H9 (cell line): Measurements from ENCODE around the gene NDUFAF2. TPM values are rescaled to one million over a fixed set of nuclear protein-coding genes. Genes with fewer than 3 reads are reported as not detected.

ENCODE experiments used
- DNase-seq: peaks from one replicate; pipeline ENCODE4 v3.0.0-alpha.2; 2017
- H2AFZ ChIP-seq: one replicate; pipeline ENCODE4 v1.6.1; 2013; ENCODE audit warnings: mild to moderate bottlenecking, low read length, control low read depth, moderate library complexity
- H2AK5ac ChIP-seq: 2 replicates; pipeline ENCODE4 v1.6.1; 2013; ENCODE audit warnings: low read length, control low read depth, mixed read lengths; ENCODE audit not compliant: insufficient read length
- H2BK120ac ChIP-seq: one replicate; pipeline ENCODE4 v1.6.1; 2013; ENCODE audit warnings: low read depth, mild to moderate bottlenecking, low read length, control low read depth, inconsistent platforms; ENCODE audit not compliant: poor library complexity, severe bottlenecking
- H2BK12ac ChIP-seq: 2 replicates; pipeline ENCODE4 v1.6.1; 2013; ENCODE audit warnings: low read length, control low read depth, mixed read lengths, low read depth; ENCODE audit not compliant: insufficient read length
- H2BK15ac ChIP-seq: 2 replicates; pipeline ENCODE4 v1.6.1; 2013; ENCODE audit warnings: low read depth, low read length, control low read depth
- H2BK20ac ChIP-seq: one replicate; pipeline ENCODE4 v1.6.1; 2013; ENCODE audit warnings: low read depth, mild to moderate bottlenecking, low read length, control low read depth, inconsistent platforms; ENCODE audit not compliant: poor library complexity, severe bottlenecking
- H2BK5ac ChIP-seq: 2 replicates; pipeline ENCODE4 v1.6.1; 2013; ENCODE audit warnings: low read length, control low read depth, mixed read lengths; ENCODE audit not compliant: insufficient read length
- H3K14ac ChIP-seq: 2 replicates; pipeline ENCODE4 v1.6.1; 2013; ENCODE audit warnings: low read length, control low read depth; ENCODE audit not compliant: insufficient read depth
- H3K18ac ChIP-seq: 2 replicates; pipeline ENCODE4 v1.6.1; 2013; ENCODE audit warnings: low read depth, mild to moderate bottlenecking, mixed read lengths, low read length, control low read depth; ENCODE audit not compliant: insufficient read length
- H3K23ac ChIP-seq: 2 replicates; pipeline ENCODE4 v1.6.1; 2013; ENCODE audit warnings: low read length, control low read depth, mixed read lengths, low read depth; ENCODE audit not compliant: insufficient read length
- H3K23me2 ChIP-seq: 2 replicates; pipeline ENCODE4 v1.6.1; 2013; ENCODE audit warnings: low read depth, mild to moderate bottlenecking, mixed read lengths, low read length, control low read depth; ENCODE audit not compliant: insufficient read length, poor library complexity, severe bottlenecking
- H3K27ac ChIP-seq: 2 replicates; pipeline ENCODE4 v1.5.1; 2013; ENCODE audit warnings: low read length, control low read depth, mixed read lengths, low read depth; ENCODE audit not compliant: insufficient read length
- H3K27me3 ChIP-seq: 2 replicates; pipeline ENCODE4 v1.6.1; 2013; ENCODE audit warnings: low read length, control low read depth, inconsistent platforms; ENCODE audit not compliant: insufficient read depth
- H3K4ac ChIP-seq: 2 replicates; pipeline ENCODE4 v1.6.1; 2013; ENCODE audit warnings: low read depth, mild to moderate bottlenecking, control low read depth, inconsistent platforms, low read length, moderate library complexity
- H3K4me1 ChIP-seq: 2 replicates; pipeline ENCODE4 v1.6.1; 2013; ENCODE audit warnings: low read length, control low read depth, inconsistent platforms; ENCODE audit not compliant: insufficient read depth
- H3K4me2 ChIP-seq: 2 replicates; pipeline ENCODE4 v1.6.1; 2013; ENCODE audit warnings: low read length, control low read depth, mixed read lengths; ENCODE audit not compliant: insufficient read length, insufficient read depth
- H3K56ac ChIP-seq: 2 replicates; pipeline ENCODE4 v1.6.1; 2013; ENCODE audit warnings: low read depth, mild to moderate bottlenecking, mixed read lengths, low read length, control low read depth; ENCODE audit not compliant: insufficient read length
- H3K79me1 ChIP-seq: 2 replicates; pipeline ENCODE4 v1.6.1; 2013; ENCODE audit warnings: low read depth, mild to moderate bottlenecking, moderate library complexity, low read length, control low read depth, inconsistent platforms; ENCODE audit not compliant: insufficient read depth, poor library complexity, severe bottlenecking
- H3K79me2 ChIP-seq: 2 replicates; pipeline ENCODE4 v1.6.1; 2013; ENCODE audit warnings: low read length, control low read depth, inconsistent platforms; ENCODE audit not compliant: insufficient read depth
- H3K9ac ChIP-seq: 2 replicates; pipeline ENCODE4 v1.6.1; 2013; ENCODE audit warnings: low read length, control low read depth, mixed read lengths; ENCODE audit not compliant: insufficient read length; ENCODE audit errors: extremely low read depth
- H3K9me3 ChIP-seq: one replicate; pipeline ENCODE4 v1.6.1; 2013; ENCODE audit warnings: low read depth, low read length, inconsistent platforms; ENCODE audit not compliant: control insufficient read depth
- H3T11ph ChIP-seq: one replicate; pipeline ENCODE4 v1.6.1; 2013; ENCODE audit warnings: mild to moderate bottlenecking, low read length, control low read depth, inconsistent platforms
- H4K20me1 ChIP-seq: one replicate; pipeline ENCODE4 v1.6.1; 2013; ENCODE audit not compliant: control insufficient read depth, insufficient read length, insufficient read depth
- H4K5ac ChIP-seq: 2 replicates; pipeline ENCODE4 v1.6.1; 2013; ENCODE audit warnings: low read depth, mild to moderate bottlenecking, mixed read lengths, low read length, control low read depth; ENCODE audit not compliant: insufficient read length
- H4K8ac ChIP-seq: replicated peaks from 2 replicates; pipeline ENCODE4 v1.6.1; 2013; ENCODE audit warnings: low read length, control low read depth, mixed read lengths, low read depth; ENCODE audit not compliant: insufficient read length
- H4K91ac ChIP-seq: 2 replicates; pipeline ENCODE4 v1.6.1; 2013; ENCODE audit warnings: low read depth, mild to moderate bottlenecking, moderate library complexity, mixed read lengths, low read length, control low read depth; ENCODE audit not compliant: insufficient read length
- H3K27ac Mint-ChIP-seq, 3 experiments: 2 replicates in 2 of 3; 3 replicates in 1 of 3; pipeline ENCODE4 v1.8.0; 2020 to 2021; ENCODE audit warnings: mixed read lengths in 3 of 3, mild to moderate bottlenecking in 1 of 3, moderate library complexity in 1 of 3
- H3K27me3 Mint-ChIP-seq: 2 replicates; pipeline ENCODE4 v1.8.0; 2021; ENCODE audit warnings: low read depth, mild to moderate bottlenecking, moderate library complexity, mixed read lengths
- H3K36me3 Mint-ChIP-seq, 3 experiments: 2 replicates in 2 of 3; 3 replicates in 1 of 3; pipeline ENCODE4 v1.8.0; 2020 to 2021; ENCODE audit warnings: low read depth in 3 of 3, mixed read lengths in 3 of 3; ENCODE audit not compliant: insufficient read depth in 1 of 3
- H3K4me1 Mint-ChIP-seq, 2 experiments: 2 replicates each; pipeline ENCODE4 v1.8.0; 2020; ENCODE audit warnings: mixed read lengths in 2 of 2
- H3K4me3 Mint-ChIP-seq, 2 experiments: 2 replicates in 1 of 2; 3 replicates in 1 of 2; pipeline ENCODE4 v1.8.0; 2020 to 2021; ENCODE audit warnings: mild to moderate bottlenecking in 2 of 2, mixed read lengths in 2 of 2, moderate library complexity in 1 of 2
- H3K9me3 Mint-ChIP-seq, 2 experiments: 2 replicates in 1 of 2; 3 replicates in 1 of 2; pipeline ENCODE4 v1.8.0; 2020; ENCODE audit warnings: mild to moderate bottlenecking in 2 of 2, mixed read lengths in 2 of 2, moderate library complexity in 1 of 2
- WGBS: extraction: QIAGEN DNeasy Blood & Tissue Kit; methylation state at CpG from one replicate; pipeline ENCODE4 v1.1.7; 2013; ENCODE audit warnings: missing lambda C conversion rate, low lambda C conversion rate, mixed read lengths; ENCODE audit not compliant: insufficient read length; ENCODE audit errors: extremely low coverage; 5-methylcytosine and 5-hydroxymethylcytosine counted together
- total RNA-seq: library from RNA; stranded (reverse); gene quantifications from 2 replicates; pipeline ENCODE4 v1.2.1, GENCODE V29; 2021
- TF ChIP-seq, protein P1 (sequence below): fragments of 200-600 bp; sonication (generic); conservative IDR thresholded peaks from 3 replicates; pipeline ENCODE4 v1.8.0; 2021; ENCODE audit warnings: antibody characterized with exemption, mild to moderate bottlenecking

NDUFAF2 gene
- total RNA-seq, 1 experiment from 2014 or later = 31.4 TPM

- H4K91ac ChIP-seq = no peak overlapping the region
- no peak for DNase-seq
- H3K79me2 ChIP-seq = no peaks in the 10 kb centered on the region
- H3K27ac Mint-ChIP-seq = no peak overlapping the region; a peak in 1 of 7 replicates
- H3K56ac ChIP-seq = no peak overlapping the region
- no peaks in the 10 kb centered on the region for H3K9me3 ChIP-seq
- no peak overlapping the region for H3K23ac ChIP-seq
- no peak overlapping the region for H3K27ac ChIP-seq
- no peaks in the 10 kb centered on the region for H3K4me1 ChIP-seq
- no peak overlapping the region for H2AFZ ChIP-seq
- H3K23me2 ChIP-seq = no peaks in the 10 kb centered on the region
- no peaks in the 10 kb centered on the region for H3K27me3 Mint-ChIP-seq
- no peak overlapping the region for H3K4ac ChIP-seq
- no peak overlapping the region for H2BK12ac ChIP-seq
- no peak overlapping the region for H2BK120ac ChIP-seq
- H3K4me2 ChIP-seq = no peak overlapping the region
- TF ChIP-seq, protein P1, sequence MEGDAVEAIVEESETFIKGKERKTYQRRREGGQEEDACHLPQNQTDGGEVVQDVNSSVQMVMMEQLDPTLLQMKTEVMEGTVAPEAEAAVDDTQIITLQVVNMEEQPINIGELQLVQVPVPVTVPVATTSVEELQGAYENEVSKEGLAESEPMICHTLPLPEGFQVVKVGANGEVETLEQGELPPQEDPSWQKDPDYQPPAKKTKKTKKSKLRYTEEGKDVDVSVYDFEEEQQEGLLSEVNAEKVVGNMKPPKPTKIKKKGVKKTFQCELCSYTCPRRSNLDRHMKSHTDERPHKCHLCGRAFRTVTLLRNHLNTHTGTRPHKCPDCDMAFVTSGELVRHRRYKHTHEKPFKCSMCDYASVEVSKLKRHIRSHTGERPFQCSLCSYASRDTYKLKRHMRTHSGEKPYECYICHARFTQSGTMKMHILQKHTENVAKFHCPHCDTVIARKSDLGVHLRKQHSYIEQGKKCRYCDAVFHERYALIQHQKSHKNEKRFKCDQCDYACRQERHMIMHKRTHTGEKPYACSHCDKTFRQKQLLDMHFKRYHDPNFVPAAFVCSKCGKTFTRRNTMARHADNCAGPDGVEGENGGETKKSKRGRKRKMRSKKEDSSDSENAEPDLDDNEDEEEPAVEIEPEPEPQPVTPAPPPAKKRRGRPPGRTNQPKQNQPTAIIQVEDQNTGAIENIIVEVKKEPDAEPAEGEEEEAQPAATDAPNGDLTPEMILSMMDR = no peak
- H2BK20ac ChIP-seq = no peak overlapping the region
- peaks cover 4 to 5% of the 10 kb centered on the region in 2 experiments; a peak in 3 of 5 replicates for H3K9me3 Mint-ChIP-seq
- H3K14ac ChIP-seq = no peak overlapping the region
- H3K9ac ChIP-seq = no peak overlapping the region
- H3T11ph ChIP-seq = no peak overlapping the region
- H2BK15ac ChIP-seq = no peak overlapping the region
- H4K20me1 ChIP-seq = no peaks in the 10 kb centered on the region
- H3K4me3 Mint-ChIP-seq = no peak overlapping the region
- H4K8ac ChIP-seq = no peak overlapping the region
- no peak overlapping the region for H4K5ac ChIP-seq
- no peak overlapping the region for H3K18ac ChIP-seq
- H2AK5ac ChIP-seq = no peak overlapping the region
- H3K79me1 ChIP-seq = no peaks in the 10 kb centered on the region
- no peaks in the 10 kb centered on the region for H3K4me1 Mint-ChIP-seq
- H2BK5ac ChIP-seq = no peak overlapping the region
- peaks cover 7 to 19% (median 9%) of the 10 kb centered on the region in 3 experiments; a peak in 5 of 7 replicates for H3K36me3 Mint-ChIP-seq
- no peaks in the 10 kb centered on the region for H3K27me3 ChIP-seq
- WGBS = no CpG with 5 or more reads among the region's 4 CpGs
Measured at GRCh38 chr5:61100437-61100836, 155.4 kb downstream of the NDUFAF2 start.
